B cell (primary cell): ENCODE results near the gene PARD3B. TPM values are rescaled to one million over a fixed set of nuclear protein-coding genes. Genes with fewer than 3 reads are reported as not detected.

ENCODE experiments used
- ATAC-seq: fragments of 200-7000 bp; cut with Tn5 transposase; one replicate; pipeline ENCODE4 v1.10.0; 2021; ENCODE audit warnings: low read depth, mild to moderate bottlenecking, moderate number of reproducible peaks, moderate library complexity
- CTCF ChIA-PET: fragments of 350-600 bp; sonication (Branson Sonifier 250); formaldehyde crosslinking; loops from one replicate; lab custom pipeline; 2021; ENCODE audit warnings: antibody characterized with exemption, inconsistent platforms; lab: Charles Lee
- POLR2A ChIA-PET: fragments of 350-600 bp; sonication (Branson Sonifier 250); formaldehyde crosslinking; loops from one replicate; lab custom pipeline; 2021; ENCODE audit warnings: antibody characterized with exemption; lab: Charles Lee
- DNase-seq: peaks from one replicate; pipeline ENCODE4 v3.0.0; 2013
- H2AFZ ChIP-seq: 2 replicates; pipeline ENCODE4 v1.6.1; 2012; ENCODE audit warnings: mild to moderate bottlenecking, low read depth, low read length; ENCODE audit not compliant: insufficient read depth, poor library complexity, severe bottlenecking
- H3K27ac ChIP-seq, 2 donors: 1 replicate in 1 of 2; 2 replicates in 1 of 2; pipeline ENCODE4 v1.5.1; 2012 to 2013; ENCODE audit warnings: low read length in 2 of 2, mild to moderate bottlenecking in 2 of 2, moderate library complexity in 1 of 2
- H3K27me3 ChIP-seq, 4 experiments: fragments of 200-600 bp in 1 of 4; sonication (generic) in 1 of 4; replicated peaks in 1 of 4; 1 replicate in 2 of 4; 2 replicates in 2 of 4; pipeline versions ENCODE4 v1.6.1 to v1.7.0; 2013 to 2016; ENCODE audit warnings: low read length in 3 of 4, mild to moderate bottlenecking in 2 of 4, mixed read lengths in 1 of 4, moderate library complexity in 1 of 4; ENCODE audit not compliant: insufficient read depth in 4 of 4, control insufficient read depth in 3 of 4; ENCODE audit errors: control extremely low read depth in 1 of 4
- H3K36me3 ChIP-seq, 2 experiments: replicated peaks in 1 of 2; 1 replicate in 1 of 2; 2 replicates in 1 of 2; pipeline versions ENCODE4 v1.6.1 to v1.7.1; 2013; ENCODE audit warnings: low read length in 1 of 2; ENCODE audit not compliant: insufficient read depth in 2 of 2, control insufficient read depth in 1 of 2; ENCODE audit errors: control extremely low read depth in 1 of 2, extremely low read depth in 1 of 2
- H3K4me1 ChIP-seq, 2 donors: fragments of 200-600 bp in 1 of 2; sonication (generic) in 1 of 2; 1 replicate in 1 of 2; 2 replicates in 1 of 2; pipeline versions ENCODE4 v1.5.1 to v1.6.1; 2013 to 2017; ENCODE audit warnings: low read length in 2 of 2; ENCODE audit not compliant: control insufficient read depth in 2 of 2, insufficient read depth in 2 of 2
- H3K4me2 ChIP-seq: replicated peaks from 2 replicates; pipeline ENCODE3; 2012; ENCODE audit warnings: mild to moderate bottlenecking, low read depth, low read length; ENCODE audit not compliant: poor library complexity, severe bottlenecking
- H3K4me3 ChIP-seq, 5 experiments: fragments of 200-600 bp in 1 of 5; sonication (generic) in 1 of 5; 1 replicate in 3 of 5; 2 replicates in 2 of 5; pipeline versions ENCODE4 v1.5.1 to v1.7.0; 2011 to 2016; ENCODE audit warnings: low read length in 4 of 5, mild to moderate bottlenecking in 4 of 5, low read depth in 2 of 5, control low read depth in 1 of 5, moderate library complexity in 1 of 5; ENCODE audit not compliant: insufficient read depth in 1 of 5; ENCODE audit errors: control extremely low read depth in 1 of 5, extremely low read depth in 1 of 5
- H3K79me2 ChIP-seq: fragments of 200-600 bp; sonication (generic); one replicate; pipeline ENCODE4 v1.6.0; 2016; ENCODE audit warnings: low read length; ENCODE audit not compliant: control insufficient read depth, insufficient read depth
- H3K9ac ChIP-seq: fragments of 200-600 bp; sonication (generic); 2 replicates; pipeline ENCODE4 v1.6.1; 2017; ENCODE audit warnings: mild to moderate bottlenecking, low read length, moderate library complexity
- H3K9me3 ChIP-seq, 3 donors: one replicate each; pipeline versions ENCODE4 v1.6.1 to v1.7.1; 2013; ENCODE audit warnings: low read length in 2 of 3; ENCODE audit not compliant: control insufficient read depth in 2 of 3, insufficient read depth in 1 of 3; ENCODE audit errors: control extremely low read depth in 1 of 3
- H4K20me1 ChIP-seq: 2 replicates; pipeline ENCODE4 v1.6.0; 2012; ENCODE audit warnings: mild to moderate bottlenecking, low read length; ENCODE audit not compliant: insufficient read depth, control insufficient read depth, poor library complexity, severe bottlenecking
- H3K27ac Mint-ChIP-seq: one replicate; pipeline ENCODE4 v1.8.0; 2021; ENCODE audit warnings: mixed read lengths
- H3K27me3 Mint-ChIP-seq: one replicate; pipeline ENCODE4 v1.8.0; 2021; ENCODE audit warnings: mixed read lengths
- H3K4me1 Mint-ChIP-seq: one replicate; pipeline ENCODE4 v1.8.0; 2021; ENCODE audit warnings: mixed read lengths
- H3K4me3 Mint-ChIP-seq: one replicate; pipeline ENCODE4 v1.8.0; 2021; ENCODE audit warnings: mixed read lengths
- H3K9me3 Mint-ChIP-seq: one replicate; pipeline ENCODE4 v1.8.0; 2022; ENCODE audit warnings: mixed read lengths; ENCODE audit not compliant: insufficient read depth
- EZH2 ChIP-seq: IDR thresholded peaks from 2 replicates; pipeline ENCODE4 v1.6.1; 2012; ENCODE audit warnings: borderline replicate concordance, low read depth, mild to moderate bottlenecking, moderate library complexity, low read length; ENCODE audit not compliant: insufficient read depth, poor library complexity, severe bottlenecking
- WGBS: methylation state at CpG from one replicate; pipeline ENCODE4 v1.1.5; 2013; ENCODE audit warnings: missing lambda C conversion rate; ENCODE audit not compliant: insufficient coverage; 5-methylcytosine and 5-hydroxymethylcytosine counted together
- intact Hi-C: fragments of 100-400 bp; cut with micrococcal nuclease; formaldehyde crosslinking; loops from one replicate; pipeline ENCODE4 v1.10.0; 2022
- polyA plus RNA-seq: library from polyadenylated mRNA; depleted of rRNA; stranded (reverse); fragments of >200 nt; gene quantifications from 2 replicates; pipeline ENCODE4 v1.2.3, GENCODE V29; 2012
- total RNA-seq, 2 donors: library from RNA; stranded (reverse); fragments of 120-200 nt in 1 of 2; gene quantifications; 1 replicate in 1 of 2; 2 replicates in 1 of 2; pipeline versions ENCODE4 v1.2.3 to v1.2.4, GENCODE V29; 2013 to 2022
- TF ChIP-seq, protein P1 (sequence below): fragments of 200-600 bp; IDR thresholded peaks from one replicate; pipeline ENCODE4 v1.8.0; 2022; ENCODE audit warnings: antibody characterized with exemption, mild to moderate bottlenecking

Gene PARD3B
- total and polyA plus RNA-seq, 2 donors (not counting 1 experiment from before 2014, with no cell fraction given) = not detected

DNA sequence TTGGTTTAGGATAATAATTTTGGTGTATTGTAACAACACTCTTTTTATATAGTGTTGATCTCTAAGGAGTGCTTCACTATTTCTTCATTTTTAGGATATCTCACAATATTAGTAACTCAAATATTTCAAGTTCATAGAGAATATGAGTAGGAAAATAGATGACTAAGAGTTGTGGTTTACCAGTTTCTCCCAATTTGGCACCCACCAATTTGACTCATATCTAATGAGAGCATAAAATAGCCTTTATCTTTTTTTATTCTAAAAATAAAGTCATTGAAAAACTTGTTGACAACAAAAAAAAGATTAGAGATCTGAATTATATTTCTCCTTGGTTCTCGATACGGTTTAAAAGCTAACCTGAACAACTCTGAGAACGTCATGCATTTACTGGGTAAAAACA is 204.0 kb downstream of the PARD3B start:
- H4K20me1 ChIP-seq = no peaks in the 10 kb centered on the region
- WGBS = no CpG with 5 or more reads among the region's 3 CpGs
- no peaks in the 10 kb centered on the region for H3K36me3 ChIP-seq
- Mint-ChIP-seq H3K27ac (no peak overlapping the region), H3K4me1 (no peaks in the 10 kb centered on the region), H3K9me3 (no peaks in the 10 kb centered on the region), H3K27me3 (no peaks in the 10 kb centered on the region), H3K4me3 (no peak overlapping the region)
- DNase-seq (no peak), ATAC-seq (no peak)
- H3K79me2 ChIP-seq = no peaks in the 10 kb centered on the region
- intact Hi-C loops = no loop called here
- no peaks in the 10 kb centered on the region for H3K9me3 ChIP-seq
- no peak overlapping the region for H3K9ac ChIP-seq
- POLR2A ChIA-PET = no interaction called here
- no peak overlapping the region for H3K27ac ChIP-seq
- CTCF ChIA-PET = no interaction called here
- no peaks in the 10 kb centered on the region for H3K4me1 ChIP-seq
- H3K4me3 ChIP-seq = no peak overlapping the region
- H3K4me2 ChIP-seq = no peak overlapping the region
- no peak overlapping the region for H2AFZ ChIP-seq
- no peak for TF ChIP-seq EZH2
- TF ChIP-seq, protein P1, sequence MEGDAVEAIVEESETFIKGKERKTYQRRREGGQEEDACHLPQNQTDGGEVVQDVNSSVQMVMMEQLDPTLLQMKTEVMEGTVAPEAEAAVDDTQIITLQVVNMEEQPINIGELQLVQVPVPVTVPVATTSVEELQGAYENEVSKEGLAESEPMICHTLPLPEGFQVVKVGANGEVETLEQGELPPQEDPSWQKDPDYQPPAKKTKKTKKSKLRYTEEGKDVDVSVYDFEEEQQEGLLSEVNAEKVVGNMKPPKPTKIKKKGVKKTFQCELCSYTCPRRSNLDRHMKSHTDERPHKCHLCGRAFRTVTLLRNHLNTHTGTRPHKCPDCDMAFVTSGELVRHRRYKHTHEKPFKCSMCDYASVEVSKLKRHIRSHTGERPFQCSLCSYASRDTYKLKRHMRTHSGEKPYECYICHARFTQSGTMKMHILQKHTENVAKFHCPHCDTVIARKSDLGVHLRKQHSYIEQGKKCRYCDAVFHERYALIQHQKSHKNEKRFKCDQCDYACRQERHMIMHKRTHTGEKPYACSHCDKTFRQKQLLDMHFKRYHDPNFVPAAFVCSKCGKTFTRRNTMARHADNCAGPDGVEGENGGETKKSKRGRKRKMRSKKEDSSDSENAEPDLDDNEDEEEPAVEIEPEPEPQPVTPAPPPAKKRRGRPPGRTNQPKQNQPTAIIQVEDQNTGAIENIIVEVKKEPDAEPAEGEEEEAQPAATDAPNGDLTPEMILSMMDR = no peak
- H3K27me3 ChIP-seq = no peaks in the 10 kb centered on the region

DNA sequence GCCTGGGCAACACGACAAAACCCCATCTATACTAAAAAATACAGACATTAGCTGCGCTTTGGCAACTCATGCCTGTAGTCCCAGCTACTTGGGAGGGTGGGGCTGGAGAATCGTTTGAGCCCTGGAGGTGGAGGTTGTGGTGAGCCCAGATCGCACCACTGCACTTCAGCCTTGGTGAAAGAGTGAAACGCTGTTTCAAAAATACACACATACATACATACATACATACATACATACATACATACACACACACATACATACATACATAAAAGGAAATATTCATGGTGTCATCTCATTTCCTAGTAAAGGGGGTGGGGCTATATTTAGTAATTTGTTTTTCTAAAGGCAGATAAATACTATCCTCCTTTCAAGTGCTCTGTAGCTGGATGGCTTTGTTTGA is 205.1 kb downstream of the PARD3B start:
- Histone ChIP-seq H3K9ac (no peak overlapping the region), H3K36me3 (no peaks in the 10 kb centered on the region), H3K4me2 (no peak overlapping the region), H3K27me3 (no peaks in the 10 kb centered on the region), H4K20me1 (no peaks in the 10 kb centered on the region), H3K4me1 (no peaks in the 10 kb centered on the region), H3K27ac (no peak overlapping the region), H3K79me2 (no peaks in the 10 kb centered on the region), H3K9me3 (no peaks in the 10 kb centered on the region), H3K4me3 (no peak overlapping the region), H2AFZ (no peak overlapping the region)
- POLR2A ChIA-PET = no interaction called here
- no peak overlapping the region for H3K27ac Mint-ChIP-seq
- intact Hi-C loops = no loop called here
- DNase-seq (no peak), ATAC-seq (no peak)
- CTCF ChIA-PET = no interaction called here
- H3K9me3 Mint-ChIP-seq = no peaks in the 10 kb centered on the region
- no peaks in the 10 kb centered on the region for H3K27me3 Mint-ChIP-seq
- H3K4me3 Mint-ChIP-seq = no peak overlapping the region
- H3K4me1 Mint-ChIP-seq = no peaks in the 10 kb centered on the region
- WGBS = no CpG with 5 or more reads among the region's 5 CpGs
- no peak for TF ChIP-seq EZH2
- TF ChIP-seq, protein P1 = no peak
